ENCODE measurements around the gene FGD2. TPM values are rescaled to one million over a fixed set of nuclear protein-coding genes. Genes with fewer than 3 reads are reported as not detected.

Gene FGD2
- total RNA-seq, 4 donors from 2014 or later = 2.4 to 13.6 (median 4.6) TPM

DNA sequence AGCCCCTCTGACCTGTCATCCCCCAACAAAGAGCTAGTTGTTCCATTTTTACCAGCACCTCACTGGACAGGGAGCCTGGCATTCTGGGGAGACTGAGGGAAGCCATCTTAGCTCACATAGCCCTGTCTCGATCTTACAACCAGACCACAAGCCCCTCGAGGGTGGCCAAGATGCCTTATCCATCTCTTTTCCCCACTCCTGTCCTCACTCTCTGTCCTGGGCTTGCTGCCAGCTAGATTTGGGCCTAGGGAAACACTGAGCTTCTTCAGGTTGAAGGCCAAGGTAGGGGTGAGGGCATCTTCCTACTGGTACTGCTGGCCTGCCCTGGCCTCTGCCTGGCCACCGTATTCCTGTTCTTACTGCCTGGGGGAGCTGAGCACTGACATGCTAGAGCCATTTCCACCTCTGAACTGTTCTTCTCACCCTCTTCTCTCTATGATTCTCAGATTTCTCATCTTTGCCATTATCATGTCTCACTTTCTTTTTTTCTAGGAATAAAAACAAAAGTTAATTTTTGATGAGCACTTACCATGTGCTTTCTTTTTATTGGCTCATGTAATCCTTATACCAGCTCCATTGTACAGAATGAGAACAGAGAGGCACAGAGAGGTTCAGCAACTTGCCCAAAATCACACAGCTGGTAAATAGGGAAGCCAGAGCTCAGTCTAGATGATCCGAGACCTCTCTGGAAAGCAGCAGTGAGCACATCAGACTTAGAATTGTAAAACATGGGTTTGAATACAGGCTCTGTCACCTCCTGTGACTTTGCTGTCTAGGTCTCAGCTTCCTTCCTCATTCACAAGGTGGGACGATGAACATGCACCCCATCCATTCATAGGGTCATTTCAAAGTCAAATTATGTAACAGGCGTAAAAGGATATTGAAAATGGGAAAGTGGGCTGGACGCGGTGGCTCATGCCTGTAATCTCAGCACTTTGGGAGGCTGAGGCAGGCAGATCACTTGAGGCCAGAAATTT, 28.7 kb downstream of the FGD2 start:
- H3K9me3 ChIP-seq = no peaks in the 10 kb centered on the region
- TF ChIP-seq POLR2A (IDR thresholded peaks at IDR 0.05) = no peak
- TF ChIP-seq, protein P1, sequence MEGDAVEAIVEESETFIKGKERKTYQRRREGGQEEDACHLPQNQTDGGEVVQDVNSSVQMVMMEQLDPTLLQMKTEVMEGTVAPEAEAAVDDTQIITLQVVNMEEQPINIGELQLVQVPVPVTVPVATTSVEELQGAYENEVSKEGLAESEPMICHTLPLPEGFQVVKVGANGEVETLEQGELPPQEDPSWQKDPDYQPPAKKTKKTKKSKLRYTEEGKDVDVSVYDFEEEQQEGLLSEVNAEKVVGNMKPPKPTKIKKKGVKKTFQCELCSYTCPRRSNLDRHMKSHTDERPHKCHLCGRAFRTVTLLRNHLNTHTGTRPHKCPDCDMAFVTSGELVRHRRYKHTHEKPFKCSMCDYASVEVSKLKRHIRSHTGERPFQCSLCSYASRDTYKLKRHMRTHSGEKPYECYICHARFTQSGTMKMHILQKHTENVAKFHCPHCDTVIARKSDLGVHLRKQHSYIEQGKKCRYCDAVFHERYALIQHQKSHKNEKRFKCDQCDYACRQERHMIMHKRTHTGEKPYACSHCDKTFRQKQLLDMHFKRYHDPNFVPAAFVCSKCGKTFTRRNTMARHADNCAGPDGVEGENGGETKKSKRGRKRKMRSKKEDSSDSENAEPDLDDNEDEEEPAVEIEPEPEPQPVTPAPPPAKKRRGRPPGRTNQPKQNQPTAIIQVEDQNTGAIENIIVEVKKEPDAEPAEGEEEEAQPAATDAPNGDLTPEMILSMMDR (IDR thresholded peaks at IDR 0.05) = no peak
- TF ChIP-seq EP300 (IDR thresholded peaks at IDR 0.05) = no peak
- H3K27me3 ChIP-seq = no peaks in the 10 kb centered on the region
- no peak overlapping the region for H3K27ac ChIP-seq
- H3K36me3 ChIP-seq = no peaks in the 10 kb centered on the region
- peak in 1 of 2 donors; percentile 29 for DNase-seq (ENCODE audit: low spot score in 2 of 2)
- no peak overlapping the region for H3K4me3 ChIP-seq
- WGBS = 76% methylated on average over 8 of the region's 8 CpGs
- peaks cover 7% of the 10 kb centered on the region for H3K4me1 ChIP-seq

DNA sequence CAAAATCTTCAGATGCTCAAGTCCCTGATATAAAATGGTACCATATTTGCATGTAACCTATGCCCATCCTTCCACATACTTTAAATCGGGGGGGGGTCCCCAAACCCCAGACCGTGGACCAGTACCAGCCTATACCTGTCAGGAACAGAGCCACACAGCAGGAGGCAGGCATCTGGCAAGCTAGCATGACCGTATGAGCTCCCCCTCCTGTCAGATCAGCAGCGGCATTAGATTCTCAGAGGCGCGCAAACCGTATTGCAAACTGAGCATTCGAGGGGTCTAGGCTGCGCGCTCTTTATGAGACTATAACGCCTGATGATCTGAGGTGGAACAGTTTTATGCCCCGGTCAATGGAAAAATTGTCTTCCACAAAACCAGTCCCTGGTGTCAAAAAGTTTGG, 30.7 kb downstream of the FGD2 start:
- Histone ChIP-seq H3K4me1 (peaks cover 7% of the 10 kb centered on the region), H3K36me3 (no peaks in the 10 kb centered on the region), H3K9me3 (no peaks in the 10 kb centered on the region), H3K27ac (no peak overlapping the region), H3K4me3 (no peak overlapping the region), H3K27me3 (no peaks in the 10 kb centered on the region)
- WGBS = 73% methylated on average over 12 of the region's 12 CpGs
- DNase-seq (ENCODE audit: low spot score in 2 of 2) = peak in 1 of 2 donors; percentile 18
- TF ChIP-seq EP300 (IDR thresholded peaks at IDR 0.05) = no peak
- TF ChIP-seq, protein P1 (IDR thresholded peaks at IDR 0.05) = no peak
- TF ChIP-seq POLR2AphosphoS5 (IDR thresholded peaks at IDR 0.05) = no peak
- TF ChIP-seq POLR2A (IDR thresholded peaks at IDR 0.05) = no peak

DNA sequence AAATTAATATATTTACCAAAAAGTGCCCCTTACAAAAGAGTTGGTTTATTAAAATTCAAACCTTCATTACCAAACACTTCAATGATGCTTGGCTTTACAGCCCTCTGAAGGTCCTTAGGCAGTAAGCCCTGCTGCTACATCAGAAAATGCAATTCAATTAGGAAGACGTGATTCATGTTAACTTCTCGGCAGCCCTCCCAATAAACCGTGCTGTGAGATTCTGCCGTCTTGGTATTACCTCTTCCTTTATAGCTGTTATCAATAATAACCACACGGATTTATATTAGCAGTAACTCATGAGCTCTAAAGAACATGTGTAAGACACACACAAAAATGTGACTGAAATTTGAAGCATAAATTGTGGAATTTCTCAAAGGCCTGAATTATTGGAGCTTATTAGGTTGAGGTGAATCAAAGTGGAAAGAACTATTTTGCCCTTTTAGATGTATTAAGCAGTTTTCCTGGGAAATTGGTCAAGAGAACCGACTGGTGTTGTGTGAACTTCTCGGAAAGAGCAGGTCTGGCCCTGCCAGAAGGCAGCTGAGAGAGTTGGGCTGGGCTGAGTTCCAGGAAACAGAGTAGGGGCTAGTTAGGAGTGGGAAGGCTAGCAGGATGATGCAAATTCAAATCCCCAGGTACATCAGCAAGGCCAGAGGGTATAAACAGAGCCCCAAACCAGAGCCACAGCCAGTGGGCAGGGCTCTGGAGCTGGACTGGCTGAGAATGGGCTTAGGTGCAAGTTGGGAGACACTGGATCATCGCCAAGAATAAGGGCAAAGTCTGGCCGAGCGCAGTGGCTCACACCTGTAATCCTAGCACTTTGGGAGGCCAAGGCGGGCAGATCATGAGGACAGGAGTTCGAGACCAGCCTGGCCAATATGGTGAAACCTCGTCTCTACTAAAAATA, 33.1 kb downstream of the FGD2 start:
- DNase-seq (ENCODE audit: low spot score in 2 of 2) = peak in 1 of 2 donors; percentile 54
- WGBS = 53% methylated on average over 13 of the region's 13 CpGs
- Histone ChIP-seq H3K4me1 (peaks cover 7% of the 10 kb centered on the region), H3K4me3 (no peak overlapping the region), H3K27ac (no peak overlapping the region), H3K9me3 (no peaks in the 10 kb centered on the region), H3K36me3 (no peaks in the 10 kb centered on the region), H3K27me3 (no peaks in the 10 kb centered on the region)
- TF ChIP-seq EP300 (IDR thresholded peaks at IDR 0.05) (no peak), POLR2AphosphoS5 (IDR thresholded peaks at IDR 0.05) (no peak), POLR2A (IDR thresholded peaks at IDR 0.05) (no peak)
- TF ChIP-seq, protein P1 (IDR thresholded peaks at IDR 0.05) = no peak

DNA sequence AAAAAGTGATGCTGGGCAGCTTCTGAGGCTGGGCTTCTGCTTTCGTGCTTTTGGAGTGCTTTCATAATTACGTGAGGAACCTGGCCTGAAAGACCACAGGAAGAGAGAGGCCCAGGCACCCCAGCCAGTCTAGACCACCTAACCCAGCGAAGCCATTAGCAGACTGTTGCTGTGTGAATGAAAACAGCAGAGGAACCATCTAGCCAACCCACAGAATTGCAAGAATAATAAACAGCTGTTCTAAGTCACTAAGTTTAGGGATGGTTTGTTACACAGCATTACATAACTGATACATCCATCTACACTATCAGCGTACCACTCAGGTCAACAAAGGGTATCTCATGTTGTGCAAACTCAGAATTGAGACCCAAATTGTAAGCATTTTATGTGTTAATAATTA, 34.5 kb downstream of the FGD2 start:
- Histone ChIP-seq H3K36me3 (no peaks in the 10 kb centered on the region), H3K27ac (no peak overlapping the region), H3K27me3 (no peaks in the 10 kb centered on the region), H3K4me1 (peaks cover 7% of the 10 kb centered on the region), H3K9me3 (no peaks in the 10 kb centered on the region), H3K4me3 (no peak overlapping the region)
- WGBS = 91% methylated on average over 4 of the region's 4 CpGs
- peak in 1 of 2 donors; percentile 5 for DNase-seq (ENCODE audit: low spot score in 2 of 2)
- TF ChIP-seq, protein P1 (IDR thresholded peaks at IDR 0.05) = no peak
- no peak for TF ChIP-seq POLR2AphosphoS5 (IDR thresholded peaks at IDR 0.05)
- TF ChIP-seq EP300 (IDR thresholded peaks at IDR 0.05) = no peak
- no peak for TF ChIP-seq POLR2A (IDR thresholded peaks at IDR 0.05)
